ENCODE data around the gene PRSS1. TPM values are rescaled to one million over a fixed set of nuclear protein-coding genes. Genes with fewer than 3 reads are reported as not detected.

Gene PRSS1
- total and polyA plus RNA-seq, 2 of the 8 experiments (the other 6 are each of a cell fraction or from before 2014, with no cell fraction given), result 0.09 TPM; not detected in 1

DNA sequence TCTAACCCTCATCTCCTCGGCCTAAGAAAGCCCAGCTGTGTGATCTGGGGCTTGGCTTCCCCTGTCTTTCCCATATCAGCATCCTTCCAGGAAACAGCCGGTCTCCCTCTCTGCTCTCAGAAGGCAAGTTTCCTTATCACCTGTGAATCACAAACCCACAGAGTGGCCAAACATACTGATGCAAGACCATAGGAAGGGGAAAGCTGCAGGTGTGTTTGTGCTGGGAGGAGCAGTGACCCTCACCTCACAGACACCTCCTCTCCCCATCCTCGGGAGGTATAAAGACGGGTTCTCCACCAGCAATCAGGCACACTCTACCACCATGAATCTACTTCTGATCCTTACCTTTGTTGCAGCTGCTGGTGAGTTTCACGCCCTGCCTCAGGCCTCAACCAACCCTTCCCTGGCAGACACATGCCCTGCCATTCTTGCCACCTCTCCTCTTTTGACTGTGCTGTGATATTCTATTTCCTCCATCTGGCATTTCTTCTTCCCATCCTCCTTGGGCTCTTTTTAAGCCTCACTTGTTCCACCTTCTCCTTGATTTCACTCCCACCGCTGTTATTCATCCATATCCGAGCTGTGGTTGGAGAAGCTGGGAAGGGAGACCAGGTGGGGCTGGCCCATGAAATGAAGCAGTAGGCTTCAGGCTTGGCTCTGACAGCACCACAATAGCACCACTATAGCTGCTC is 21.5 kb downstream of the PRSS1 start, which contains the start of gene PRSS2:
TSS of gene PRSS2 (plus strand) at position 310 of the 692 bp plus-strand sequence. CDS start at position 323, 13 bp downstream.
- Histone ChIP-seq H3K23me2 (ENCODE audit: low read depth, low read length) (no peaks in the 10 kb centered on the region), H3K4me3 (ENCODE audit: extremely low read depth in 1 of 4, insufficient read depth in 2 of 4, low read depth in 3 of 4, low read length in 4 of 4) (no peak within 1 kb of the TSS), H2BK20ac (ENCODE audit: low read length) (no peak within 1 kb of the TSS), H2AFZ (ENCODE audit: low read length) (no peak within 1 kb of the TSS), H2BK12ac (ENCODE audit: low read depth, low read length) (no peak within 1 kb of the TSS), H2AK5ac (ENCODE audit: low read depth, low read length) (no peak within 1 kb of the TSS), H3K4me2 (ENCODE audit: insufficient read depth in 1 of 2, low read depth in 2 of 2, low read length in 2 of 2) (no peak within 1 kb of the TSS), H3K23ac (ENCODE audit: insufficient read length) (no peak within 1 kb of the TSS), H3K14ac (ENCODE audit: insufficient read length) (no peak within 1 kb of the TSS), H3K56ac (replicated peaks; ENCODE audit: insufficient read length, low read depth, low read length) (no peak within 1 kb of the TSS), H3K79me1 (ENCODE audit: low read depth, low read length) (no peaks in the 10 kb centered on the region), H3K27me3 (replicated peaks in 1 of 4; ENCODE audit: control insufficient read depth in 3 of 4, extremely low read depth in 1 of 4, insufficient read depth in 3 of 4, low read length in 3 of 4) (no peaks in the 10 kb centered on the region), H2BK15ac (ENCODE audit: low read length) (no peak within 1 kb of the TSS), H4K91ac (replicated peaks; ENCODE audit: insufficient read length, low read length) (no peak within 1 kb of the TSS), H3K18ac (ENCODE audit: extremely low read depth, low read length) (no peak within 1 kb of the TSS), H3K4ac (replicated peaks; ENCODE audit: insufficient read length, low read depth, low read length) (no peak within 1 kb of the TSS), H4K20me1 (replicated peaks in 1 of 2; ENCODE audit: control insufficient read depth in 1 of 2, insufficient read depth in 2 of 2, low read length in 2 of 2) (no peaks in the 10 kb centered on the region), H3K9me3 (ENCODE audit: insufficient read depth in 2 of 2, low read depth in 1 of 2, low read length in 1 of 2) (no peaks in the 10 kb centered on the region), H3K36me3 (ENCODE audit: control insufficient read depth in 2 of 4, insufficient read depth in 4 of 4, low read length in 3 of 4) (no peaks in the 10 kb centered on the region), H3K27ac (ENCODE audit: low read depth, low read length) (no peak within 1 kb of the TSS), H2BK120ac (replicated peaks; ENCODE audit: low read depth, low read length) (no peak within 1 kb of the TSS), H3K79me2 (ENCODE audit: control insufficient read depth in 1 of 2, insufficient read depth in 2 of 2, low read length in 2 of 2) (no peaks in the 10 kb centered on the region), H3K4me1 (replicated peaks in 1 of 4; ENCODE audit: control insufficient read depth in 3 of 4, insufficient read depth in 4 of 4, low read length in 3 of 4) (no peaks in the 10 kb centered on the region), H4K5ac (ENCODE audit: insufficient read length, low read depth, low read length) (no peak within 1 kb of the TSS), H4K8ac (ENCODE audit: extremely low read depth, insufficient read depth, low read length) (no peak within 1 kb of the TSS), H3K9ac (replicated peaks in 1 of 4; ENCODE audit: extremely low read depth in 1 of 4, low read depth in 3 of 4, low read length in 3 of 4) (no peak within 1 kb of the TSS), H2BK5ac (ENCODE audit: low read depth, low read length) (no peak within 1 kb of the TSS)
- DNase-seq (ENCODE audit: low read depth in 1 of 2, low spot score in 2 of 2), result no peak
- ChIA-PET CTCF (ENCODE audit: partially characterized antibody) (interaction anchor here (0.8 to 9.3 kb wide), 10 partner anchors 9 to 385 kb away, joined by 3 to 73 read pairs (median 4); no protein-coding TSS in a partner anchor), POLR2A (ENCODE audit: partially characterized antibody) (no interaction called here)
- TF ChIP-seq MAX (IDR thresholded peaks at IDR 0.05), result no peak
- no peak for TF ChIP-seq NANOG (IDR thresholded peaks at IDR 0.05; ENCODE audit: insufficient read depth, low read depth, low read length, poor library complexity, severe bottlenecking)
- no peak for TF ChIP-seq SRF (IDR thresholded peaks at IDR 0.05; ENCODE audit: low read depth, low read length)
- no peak for TF ChIP-seq SIRT6 (IDR thresholded peaks at IDR 0.05; ENCODE audit: low read length)
- TF ChIP-seq HDAC6 (IDR thresholded peaks at IDR 0.05; ENCODE audit: low read depth, low read length), result no peak
- TF ChIP-seq RNF2 (IDR thresholded peaks at IDR 0.05; ENCODE audit: borderline replicate concordance, low read depth, low read length, missing control alignments, poor library complexity, severe bottlenecking), result no peak
- peak; percentile 48 for FAIRE-seq
- WGBS, 2 experiments (ENCODE audit: extremely low coverage in 1 of 2, insufficient coverage in 1 of 2, insufficient read length in 1 of 2, insufficient replicate concordance in 2 of 2, low coverage in 1 of 2, low lambda C conversion rate in 2 of 2, missing lambda C conversion rate in 1 of 2), result 91% methylated on average over 7 of the region's 7 CpGs; no CpG with 5 or more reads in 1 of the 2 experiments

All from H1 (cell line).